Measurements from ENCODE around the gene CCT3. TPM values are rescaled to one million over a fixed set of nuclear protein-coding genes. Genes with fewer than 3 reads are reported as not detected.

The CCT3 gene
- total and polyA plus RNA-seq, 2 donors (not counting 1 experiment from before 2014, with no cell fraction given): 106 to 107 TPM

- ChIA-PET POLR2A (interaction anchor here (0.6 to 2.8 kb wide), 4 partner anchors 11 to 89 kb away, joined by 3 to 9 read pairs (median 4); partner anchors contain the start of gene PMF1), CTCF (interaction anchor here (0.6 to 1.9 kb wide), 9 partner anchors 12 to 229 kb away, joined by 3 to 6 read pairs (median 4); partner anchors contain the start of genes PMF1 and UBQLN4)
- H3K27me3 Mint-ChIP-seq: no peaks in the 10 kb centered on the region
- peak within 1 kb of the TSS; percentile 80 for H3K4me2 ChIP-seq (replicated peaks; ENCODE audit: low read depth, low read length, poor library complexity, severe bottlenecking)
- H3K4me1 Mint-ChIP-seq: peaks cover 39% of the 10 kb centered on the region
- H3K9me3 ChIP-seq (ENCODE audit: control extremely low read depth in 1 of 3, control insufficient read depth in 2 of 3, insufficient read depth in 1 of 3, low read length in 2 of 3): no peaks in the 10 kb centered on the region
- TF ChIP-seq EZH2 (IDR thresholded peaks at IDR 0.05; ENCODE audit: borderline replicate concordance, insufficient read depth, low read depth, low read length, poor library complexity, severe bottlenecking): no peak
- 1% methylated on average over 49 of the region's 50 CpGs for WGBS (ENCODE audit: insufficient coverage)
- ATAC-seq (ENCODE audit: low read depth) (peak; percentile 93), DNase-seq (peak; percentile 98)
- H3K79me2 ChIP-seq (ENCODE audit: control insufficient read depth, insufficient read depth, low read length): peaks cover 61% of the 10 kb centered on the region
- peaks cover 0 to 21% of the 10 kb centered on the region in 2 experiments for H3K36me3 ChIP-seq (replicated peaks in 1 of 2; ENCODE audit: control extremely low read depth in 1 of 2, control insufficient read depth in 1 of 2, extremely low read depth in 1 of 2, insufficient read depth in 2 of 2, low read length in 1 of 2)
- H3K9ac ChIP-seq (ENCODE audit: low read length): peak within 1 kb of the TSS; percentile 91
- H3K4me3 Mint-ChIP-seq: peak within 1 kb of the TSS; percentile 98
- H3K27ac Mint-ChIP-seq: peak within 1 kb of the TSS; percentile 98
- peak within 1 kb of the TSS; percentile 74 to 99 (median 86) for H3K4me3 ChIP-seq (ENCODE audit: control extremely low read depth in 1 of 5, extremely low read depth in 1 of 5, insufficient read depth in 1 of 5, low read depth in 2 of 5, low read length in 4 of 5)
- peak within 1 kb of the TSS; percentile 86 for H2AFZ ChIP-seq (ENCODE audit: insufficient read depth, low read depth, low read length, poor library complexity, severe bottlenecking)
- peaks cover 20 to 28% of the 10 kb centered on the region in 2 donors for H3K4me1 ChIP-seq (ENCODE audit: control insufficient read depth in 2 of 2, insufficient read depth in 2 of 2, low read length in 2 of 2)
- intact Hi-C loops (cut with micrococcal nuclease): loop anchor here (1.0 to 5.0 kb wide), 6 partner anchors 56 to 1955 kb away; partner anchors contain the start of genes ATP8B2, CCT3, LAMTOR2 and PMF1
- H4K20me1 ChIP-seq (ENCODE audit: control insufficient read depth, insufficient read depth, low read length, poor library complexity, severe bottlenecking): peaks cover 24% of the 10 kb centered on the region
- no peaks in the 10 kb centered on the region for H3K27me3 ChIP-seq (replicated peaks in 1 of 4; ENCODE audit: control extremely low read depth in 1 of 4, control insufficient read depth in 3 of 4, insufficient read depth in 4 of 4, low read length in 3 of 4)
- no peaks in the 10 kb centered on the region for H3K9me3 Mint-ChIP-seq (ENCODE audit: insufficient read depth)
- peak within 1 kb of the TSS; percentile 79 to 89 for H3K27ac ChIP-seq (ENCODE audit: low read length in 2 of 2)
Observed at GRCh38 chr1:156282479-156283222, 55.4 kb downstream of the CCT3 start, which contains the start of gene SMG5. Gene SMG5, minus strand, starts transcription at chr1:156282825. Its CDS starts 145 bp downstream, at chr1:156282680.

DNA sequence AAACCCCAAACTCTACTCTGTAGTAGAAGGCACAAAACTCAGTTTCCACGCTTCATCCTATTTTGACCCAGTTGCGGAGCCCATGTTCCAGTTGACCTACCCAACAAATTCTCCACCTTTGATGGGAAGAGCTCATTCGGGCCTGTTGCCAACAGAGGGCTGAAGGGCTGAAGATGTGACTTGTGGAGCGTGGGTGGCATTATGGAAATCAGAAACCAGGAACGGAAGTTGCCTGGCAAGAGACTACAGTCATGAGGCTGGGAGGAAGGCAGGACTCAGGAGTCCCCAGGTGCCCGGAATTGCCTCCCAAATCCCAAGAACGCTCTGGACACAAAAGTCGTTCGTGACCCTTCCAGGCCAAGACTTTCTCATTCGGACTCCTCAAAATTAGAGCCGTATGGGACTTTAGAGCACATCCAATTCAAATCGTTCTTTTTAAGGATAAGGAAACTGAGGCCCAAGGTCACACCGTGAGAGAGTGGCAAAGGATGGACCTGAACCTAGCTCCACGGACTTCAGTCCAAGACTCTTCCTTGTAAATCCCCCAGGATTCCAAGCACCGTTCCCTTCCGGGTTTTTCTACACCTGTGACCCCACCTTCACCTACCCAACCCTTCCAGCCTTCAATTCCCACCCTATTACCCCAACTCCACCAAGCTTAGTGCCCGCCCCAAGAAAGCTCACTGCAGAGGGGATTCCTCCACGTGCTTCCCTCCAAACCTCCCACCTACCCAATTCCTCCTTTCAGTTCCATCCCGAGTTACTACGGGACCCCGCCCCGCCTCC is 56.2 kb downstream of the CCT3 start:
- no peak for TF ChIP-seq EZH2 (IDR thresholded peaks at IDR 0.05; ENCODE audit: borderline replicate concordance, insufficient read depth, low read depth, low read length, poor library complexity, severe bottlenecking)
- TF ChIP-seq, protein P1, sequence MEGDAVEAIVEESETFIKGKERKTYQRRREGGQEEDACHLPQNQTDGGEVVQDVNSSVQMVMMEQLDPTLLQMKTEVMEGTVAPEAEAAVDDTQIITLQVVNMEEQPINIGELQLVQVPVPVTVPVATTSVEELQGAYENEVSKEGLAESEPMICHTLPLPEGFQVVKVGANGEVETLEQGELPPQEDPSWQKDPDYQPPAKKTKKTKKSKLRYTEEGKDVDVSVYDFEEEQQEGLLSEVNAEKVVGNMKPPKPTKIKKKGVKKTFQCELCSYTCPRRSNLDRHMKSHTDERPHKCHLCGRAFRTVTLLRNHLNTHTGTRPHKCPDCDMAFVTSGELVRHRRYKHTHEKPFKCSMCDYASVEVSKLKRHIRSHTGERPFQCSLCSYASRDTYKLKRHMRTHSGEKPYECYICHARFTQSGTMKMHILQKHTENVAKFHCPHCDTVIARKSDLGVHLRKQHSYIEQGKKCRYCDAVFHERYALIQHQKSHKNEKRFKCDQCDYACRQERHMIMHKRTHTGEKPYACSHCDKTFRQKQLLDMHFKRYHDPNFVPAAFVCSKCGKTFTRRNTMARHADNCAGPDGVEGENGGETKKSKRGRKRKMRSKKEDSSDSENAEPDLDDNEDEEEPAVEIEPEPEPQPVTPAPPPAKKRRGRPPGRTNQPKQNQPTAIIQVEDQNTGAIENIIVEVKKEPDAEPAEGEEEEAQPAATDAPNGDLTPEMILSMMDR (IDR thresholded peaks at IDR 0.05): no peak

More for the DNA sequence above, 56.2 kb downstream of the CCT3 start:
- no peaks in the 10 kb centered on the region for H3K9me3 ChIP-seq (ENCODE audit: control extremely low read depth in 1 of 3, control insufficient read depth in 2 of 3, insufficient read depth in 1 of 3, low read length in 2 of 3)
- peaks cover 0 to 26% of the 10 kb centered on the region in 2 experiments for H3K36me3 ChIP-seq (replicated peaks in 1 of 2; ENCODE audit: control extremely low read depth in 1 of 2, control insufficient read depth in 1 of 2, extremely low read depth in 1 of 2, insufficient read depth in 2 of 2, low read length in 1 of 2)
- ATAC-seq (ENCODE audit: low read depth): no peak
- H3K4me3 ChIP-seq (ENCODE audit: control extremely low read depth in 1 of 5, extremely low read depth in 1 of 5, insufficient read depth in 1 of 5, low read depth in 2 of 5, low read length in 4 of 5): peak overlapping the region; percentile 74 to 96 (median 83)
- no peaks in the 10 kb centered on the region for H3K27me3 ChIP-seq (replicated peaks in 1 of 4; ENCODE audit: control extremely low read depth in 1 of 4, control insufficient read depth in 3 of 4, insufficient read depth in 4 of 4, low read length in 3 of 4)
- peak overlapping the region; percentile 80 for H3K4me2 ChIP-seq (replicated peaks; ENCODE audit: low read depth, low read length, poor library complexity, severe bottlenecking)
- Mint-ChIP-seq H3K27me3 (no peaks in the 10 kb centered on the region), H3K4me3 (peak overlapping the region; percentile 98), H3K9me3 (ENCODE audit: insufficient read depth) (no peaks in the 10 kb centered on the region), H3K4me1 (peaks cover 39% of the 10 kb centered on the region), H3K27ac (peak overlapping the region; percentile 98)
- CTCF ChIA-PET: interaction anchor here (0.6 to 1.5 kb wide), 6 partner anchors 11 to 229 kb away, joined by 3 to 4 read pairs (median 3); partner anchors contain the start of gene UBQLN4
- H4K20me1 ChIP-seq (ENCODE audit: control insufficient read depth, insufficient read depth, low read length, poor library complexity, severe bottlenecking): peaks cover 24% of the 10 kb centered on the region
- intact Hi-C loops (cut with micrococcal nuclease): loop anchor here (1.0 to 5.0 kb wide), 6 partner anchors 56 to 1955 kb away; partner anchors contain the start of genes ATP8B2, CCT3, LAMTOR2 and PMF1
- peak overlapping the region; percentile 79 to 89 for H3K27ac ChIP-seq (ENCODE audit: low read length in 2 of 2)
- peaks cover 63% of the 10 kb centered on the region for H3K79me2 ChIP-seq (ENCODE audit: control insufficient read depth, insufficient read depth, low read length)
- peaks cover 20 to 28% of the 10 kb centered on the region in 2 donors for H3K4me1 ChIP-seq (ENCODE audit: control insufficient read depth in 2 of 2, insufficient read depth in 2 of 2, low read length in 2 of 2)
- peak; percentile 44 for DNase-seq
- peak overlapping the region; percentile 86 for H2AFZ ChIP-seq (ENCODE audit: insufficient read depth, low read depth, low read length, poor library complexity, severe bottlenecking)
- POLR2A ChIA-PET: interaction anchor here (2.2 to 2.8 kb wide), 2 partner anchors 10 to 69 kb away, joined by 5 to 9 read pairs; partner anchors contain the start of gene PMF1
- 7% methylated on average over 18 of the region's 22 CpGs for WGBS (ENCODE audit: insufficient coverage)
- H3K9ac ChIP-seq (ENCODE audit: low read length): peak overlapping the region; percentile 91

All from B cell (primary cell).